ENCODE data around the gene TSNAX.

- TF ChIP-seq JUND (IDR thresholded peaks at IDR 0.05) (no peak), EGR1 (IDR thresholded peaks at IDR 0.05; ENCODE audit: low read depth in 2 of 2) (no peak)
- TF ChIP-seq, protein P1, sequence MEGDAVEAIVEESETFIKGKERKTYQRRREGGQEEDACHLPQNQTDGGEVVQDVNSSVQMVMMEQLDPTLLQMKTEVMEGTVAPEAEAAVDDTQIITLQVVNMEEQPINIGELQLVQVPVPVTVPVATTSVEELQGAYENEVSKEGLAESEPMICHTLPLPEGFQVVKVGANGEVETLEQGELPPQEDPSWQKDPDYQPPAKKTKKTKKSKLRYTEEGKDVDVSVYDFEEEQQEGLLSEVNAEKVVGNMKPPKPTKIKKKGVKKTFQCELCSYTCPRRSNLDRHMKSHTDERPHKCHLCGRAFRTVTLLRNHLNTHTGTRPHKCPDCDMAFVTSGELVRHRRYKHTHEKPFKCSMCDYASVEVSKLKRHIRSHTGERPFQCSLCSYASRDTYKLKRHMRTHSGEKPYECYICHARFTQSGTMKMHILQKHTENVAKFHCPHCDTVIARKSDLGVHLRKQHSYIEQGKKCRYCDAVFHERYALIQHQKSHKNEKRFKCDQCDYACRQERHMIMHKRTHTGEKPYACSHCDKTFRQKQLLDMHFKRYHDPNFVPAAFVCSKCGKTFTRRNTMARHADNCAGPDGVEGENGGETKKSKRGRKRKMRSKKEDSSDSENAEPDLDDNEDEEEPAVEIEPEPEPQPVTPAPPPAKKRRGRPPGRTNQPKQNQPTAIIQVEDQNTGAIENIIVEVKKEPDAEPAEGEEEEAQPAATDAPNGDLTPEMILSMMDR (IDR thresholded peaks at IDR 0.05; ENCODE audit: low read depth, low read length, missing input control) = no peak
- TF ChIP-seq, protein P2, sequence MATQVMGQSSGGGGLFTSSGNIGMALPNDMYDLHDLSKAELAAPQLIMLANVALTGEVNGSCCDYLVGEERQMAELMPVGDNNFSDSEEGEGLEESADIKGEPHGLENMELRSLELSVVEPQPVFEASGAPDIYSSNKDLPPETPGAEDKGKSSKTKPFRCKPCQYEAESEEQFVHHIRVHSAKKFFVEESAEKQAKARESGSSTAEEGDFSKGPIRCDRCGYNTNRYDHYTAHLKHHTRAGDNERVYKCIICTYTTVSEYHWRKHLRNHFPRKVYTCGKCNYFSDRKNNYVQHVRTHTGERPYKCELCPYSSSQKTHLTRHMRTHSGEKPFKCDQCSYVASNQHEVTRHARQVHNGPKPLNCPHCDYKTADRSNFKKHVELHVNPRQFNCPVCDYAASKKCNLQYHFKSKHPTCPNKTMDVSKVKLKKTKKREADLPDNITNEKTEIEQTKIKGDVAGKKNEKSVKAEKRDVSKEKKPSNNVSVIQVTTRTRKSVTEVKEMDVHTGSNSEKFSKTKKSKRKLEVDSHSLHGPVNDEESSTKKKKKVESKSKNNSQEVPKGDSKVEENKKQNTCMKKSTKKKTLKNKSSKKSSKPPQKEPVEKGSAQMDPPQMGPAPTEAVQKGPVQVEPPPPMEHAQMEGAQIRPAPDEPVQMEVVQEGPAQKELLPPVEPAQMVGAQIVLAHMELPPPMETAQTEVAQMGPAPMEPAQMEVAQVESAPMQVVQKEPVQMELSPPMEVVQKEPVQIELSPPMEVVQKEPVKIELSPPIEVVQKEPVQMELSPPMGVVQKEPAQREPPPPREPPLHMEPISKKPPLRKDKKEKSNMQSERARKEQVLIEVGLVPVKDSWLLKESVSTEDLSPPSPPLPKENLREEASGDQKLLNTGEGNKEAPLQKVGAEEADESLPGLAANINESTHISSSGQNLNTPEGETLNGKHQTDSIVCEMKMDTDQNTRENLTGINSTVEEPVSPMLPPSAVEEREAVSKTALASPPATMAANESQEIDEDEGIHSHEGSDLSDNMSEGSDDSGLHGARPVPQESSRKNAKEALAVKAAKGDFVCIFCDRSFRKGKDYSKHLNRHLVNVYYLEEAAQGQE (IDR thresholded peaks at IDR 0.05) = no peak
- TF ChIP-seq, protein P3, sequence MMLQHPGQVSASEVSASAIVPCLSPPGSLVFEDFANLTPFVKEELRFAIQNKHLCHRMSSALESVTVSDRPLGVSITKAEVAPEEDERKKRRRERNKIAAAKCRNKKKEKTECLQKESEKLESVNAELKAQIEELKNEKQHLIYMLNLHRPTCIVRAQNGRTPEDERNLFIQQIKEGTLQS (IDR thresholded peaks at IDR 0.05) = no peak
- TF ChIP-seq, protein P4, sequence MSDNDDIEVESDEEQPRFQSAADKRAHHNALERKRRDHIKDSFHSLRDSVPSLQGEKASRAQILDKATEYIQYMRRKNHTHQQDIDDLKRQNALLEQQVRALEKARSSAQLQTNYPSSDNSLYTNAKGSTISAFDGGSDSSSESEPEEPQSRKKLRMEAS (IDR thresholded peaks at IDR 0.05) = no peak
- TF ChIP-seq, protein P5, sequence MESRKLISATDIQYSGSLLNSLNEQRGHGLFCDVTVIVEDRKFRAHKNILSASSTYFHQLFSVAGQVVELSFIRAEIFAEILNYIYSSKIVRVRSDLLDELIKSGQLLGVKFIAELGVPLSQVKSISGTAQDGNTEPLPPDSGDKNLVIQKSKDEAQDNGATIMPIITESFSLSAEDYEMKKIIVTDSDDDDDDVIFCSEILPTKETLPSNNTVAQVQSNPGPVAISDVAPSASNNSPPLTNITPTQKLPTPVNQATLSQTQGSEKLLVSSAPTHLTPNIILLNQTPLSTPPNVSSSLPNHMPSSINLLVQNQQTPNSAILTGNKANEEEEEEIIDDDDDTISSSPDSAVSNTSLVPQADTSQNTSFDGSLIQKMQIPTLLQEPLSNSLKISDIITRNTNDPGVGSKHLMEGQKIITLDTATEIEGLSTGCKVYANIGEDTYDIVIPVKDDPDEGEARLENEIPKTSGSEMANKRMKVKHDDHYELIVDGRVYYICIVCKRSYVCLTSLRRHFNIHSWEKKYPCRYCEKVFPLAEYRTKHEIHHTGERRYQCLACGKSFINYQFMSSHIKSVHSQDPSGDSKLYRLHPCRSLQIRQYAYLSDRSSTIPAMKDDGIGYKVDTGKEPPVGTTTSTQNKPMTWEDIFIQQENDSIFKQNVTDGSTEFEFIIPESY (IDR thresholded peaks at IDR 0.05) = no peak
These were observed 34.9 kb upstream of the TSNAX start for GRCh38 chr1:231493421-231494185.

Data from liver (tissue), 3 donors.